PFSK-1 (cell line): ENCODE results near the gene NEURL1B.

ENCODE experiments used
- FOXP2 ChIP-seq: optimal IDR thresholded peaks from 2 replicates; pipeline ENCODE3; 2011; ENCODE audit warnings: borderline replicate concordance, control low read depth, inconsistent platforms; ENCODE audit not compliant: insufficient read depth; ENCODE audit errors: extremely low read length, extremely low read depth
- POLR2AphosphoS5 ChIP-seq: IDR thresholded peaks from 2 replicates; pipeline ENCODE4 v1.6.1; 2012; ENCODE audit warnings: low read depth, mild to moderate bottlenecking, control low read depth, low read length, moderate library complexity
- REST ChIP-seq, 2 experiments: IDR thresholded peaks; 2 replicates each; pipeline versions ENCODE4 v1.6.1 to v1.8.0; 2011 to 2012; ENCODE audit warnings: low read depth in 2 of 2, low read length in 2 of 2, control low read depth in 1 of 2, inconsistent platforms in 1 of 2, mild to moderate bottlenecking in 1 of 2, moderate library complexity in 1 of 2; ENCODE audit not compliant: insufficient read depth in 1 of 2
- SIN3A ChIP-seq: IDR thresholded peaks from 2 replicates; pipeline ENCODE4 v1.6.1; 2012; ENCODE audit warnings: mild to moderate bottlenecking, low read length, moderate library complexity, borderline replicate concordance; ENCODE audit not compliant: insufficient read depth
- TAF1 ChIP-seq: IDR thresholded peaks from 2 replicates; pipeline ENCODE4 v1.6.1; 2012; ENCODE audit warnings: low read length, control low read depth, borderline replicate concordance; ENCODE audit not compliant: insufficient read depth

Gene NEURL1B

GRCh38 chr5:172686111-172686510 is 45.0 kb downstream of the NEURL1B start:
- no peak for TF ChIP-seq FOXP2
- no peak for TF ChIP-seq REST (IDR thresholded peaks at IDR 0.05; ENCODE audit: insufficient read depth in 1 of 2, low read depth in 2 of 2, low read length in 2 of 2)
- TF ChIP-seq TAF1: no peak
- TF ChIP-seq SIN3A: no peak
- TF ChIP-seq POLR2AphosphoS5: no peak

- TF ChIP-seq REST (IDR thresholded peaks at IDR 0.05; ENCODE audit: insufficient read depth in 1 of 2, low read depth in 2 of 2, low read length in 2 of 2) (no peak), POLR2AphosphoS5 (no peak), FOXP2 (no peak), TAF1 (no peak)
These were observed 45.7 kb downstream of the NEURL1B start for GRCh38 chr5:172686539-172687390.

GRCh38 chr5:172687940-172688339 is 46.9 kb downstream of the NEURL1B start:
- TF ChIP-seq TAF1: no peak
- TF ChIP-seq FOXP2: no peak
- TF ChIP-seq REST (IDR thresholded peaks at IDR 0.05; ENCODE audit: insufficient read depth in 1 of 2, low read depth in 2 of 2, low read length in 2 of 2): no peak
- no peak for TF ChIP-seq POLR2AphosphoS5
- TF ChIP-seq SIN3A: no peak

GRCh38 chr5:172688349-172689217 is 47.5 kb downstream of the NEURL1B start:
- TF ChIP-seq SIN3A: no peak
- TF ChIP-seq FOXP2: no peak
- no peak for TF ChIP-seq POLR2AphosphoS5
- no peak for TF ChIP-seq REST (IDR thresholded peaks at IDR 0.05; ENCODE audit: insufficient read depth in 1 of 2, low read depth in 2 of 2, low read length in 2 of 2)
- TF ChIP-seq TAF1: no peak
